Activated CD8-positive, alpha-beta memory T cell treated with anti-CD3 and anti-CD28 coated beads for 1 hour (primary cell): ENCODE measurements around the gene ERCC6.

Source experiments
- DNase-seq, 2 donors: peaks; one replicate each; pipeline ENCODE4 v3.0.0-alpha.2; 2020; ENCODE audit warnings: low read depth in 1 of 2; ENCODE audit errors: extremely low read depth in 1 of 2

The ERCC6 gene

GRCh38 chr10:49549640-49550346, 10.9 kb upstream of the ERCC6 start:
- DNase-seq, result no peak

DNA sequence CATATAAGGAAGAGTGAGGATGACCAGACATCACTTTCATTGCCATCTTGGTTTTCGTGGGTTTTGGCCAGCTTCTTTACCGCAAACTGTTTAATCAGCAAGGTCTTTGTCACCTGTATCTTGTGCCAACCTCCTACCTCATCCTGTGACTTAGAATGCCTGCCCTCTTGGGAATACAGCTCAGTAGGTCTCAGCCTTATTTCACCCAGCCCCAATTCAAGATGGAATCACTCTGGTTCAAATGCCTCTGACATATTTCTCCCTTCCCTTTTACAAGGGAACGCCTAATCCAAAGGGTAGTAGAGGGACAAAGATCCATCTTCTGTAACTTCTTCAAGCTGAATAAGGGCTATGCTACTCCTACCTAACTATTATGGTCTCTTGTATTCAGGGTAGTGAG, 4.7 kb upstream of the ERCC6 start:
- no peak for DNase-seq

DNA sequence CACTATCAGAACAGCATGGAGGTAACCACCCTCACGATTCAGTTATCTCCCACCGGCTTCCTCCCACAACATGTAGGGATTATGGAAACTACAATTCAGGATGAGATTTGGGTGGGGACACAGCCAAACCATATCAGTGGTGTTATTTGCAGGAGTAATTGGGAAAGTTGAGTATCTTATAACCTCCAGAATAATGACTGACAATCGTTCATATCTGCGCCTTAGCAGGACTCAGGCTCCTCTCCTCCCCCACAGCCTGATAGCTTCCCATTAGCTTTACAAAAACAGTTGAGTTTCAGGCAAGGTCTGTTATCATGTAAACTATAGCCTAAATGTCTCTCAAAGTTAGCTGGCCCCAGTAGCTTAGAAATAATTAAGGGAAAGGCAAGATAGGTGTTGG, 3.4 kb upstream of the ERCC6 start:
- no peak for DNase-seq

GRCh38 chr10:49541762-49542161, 2.8 kb upstream of the ERCC6 start:
- no peak for DNase-seq

- no peak for DNase-seq
Observed at GRCh38 chr10:49540056-49540797, 1.3 kb upstream of the ERCC6 start.

DNA sequence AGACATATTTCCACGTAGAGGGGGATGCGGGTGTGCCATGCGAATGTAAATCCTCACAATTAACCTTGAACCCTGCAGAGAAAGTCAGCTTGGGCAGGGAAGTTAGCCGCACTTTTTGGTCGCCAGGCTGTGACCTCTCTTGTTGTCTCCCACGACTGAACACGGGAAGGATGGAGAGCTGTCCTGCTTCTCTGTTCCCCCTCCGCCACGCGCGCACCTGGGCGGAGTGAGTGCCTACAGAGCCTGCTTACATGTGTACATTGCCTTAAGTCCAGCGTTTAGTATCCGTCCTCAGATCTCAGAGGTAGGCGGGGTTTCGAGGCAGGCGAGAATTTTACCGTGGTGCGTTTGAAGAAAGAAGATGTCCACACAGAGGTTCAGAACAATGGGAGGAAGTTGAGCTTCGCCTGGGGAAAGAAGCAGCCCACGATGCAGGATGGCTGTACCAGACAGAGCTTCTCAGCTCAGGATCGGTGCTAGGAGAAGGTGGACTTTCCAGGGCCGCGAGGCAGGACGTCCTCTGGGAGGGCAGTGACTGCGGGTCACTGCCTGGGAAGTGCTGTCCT, 482 bp upstream of the ERCC6 start:
- no peak for DNase-seq

DNA sequence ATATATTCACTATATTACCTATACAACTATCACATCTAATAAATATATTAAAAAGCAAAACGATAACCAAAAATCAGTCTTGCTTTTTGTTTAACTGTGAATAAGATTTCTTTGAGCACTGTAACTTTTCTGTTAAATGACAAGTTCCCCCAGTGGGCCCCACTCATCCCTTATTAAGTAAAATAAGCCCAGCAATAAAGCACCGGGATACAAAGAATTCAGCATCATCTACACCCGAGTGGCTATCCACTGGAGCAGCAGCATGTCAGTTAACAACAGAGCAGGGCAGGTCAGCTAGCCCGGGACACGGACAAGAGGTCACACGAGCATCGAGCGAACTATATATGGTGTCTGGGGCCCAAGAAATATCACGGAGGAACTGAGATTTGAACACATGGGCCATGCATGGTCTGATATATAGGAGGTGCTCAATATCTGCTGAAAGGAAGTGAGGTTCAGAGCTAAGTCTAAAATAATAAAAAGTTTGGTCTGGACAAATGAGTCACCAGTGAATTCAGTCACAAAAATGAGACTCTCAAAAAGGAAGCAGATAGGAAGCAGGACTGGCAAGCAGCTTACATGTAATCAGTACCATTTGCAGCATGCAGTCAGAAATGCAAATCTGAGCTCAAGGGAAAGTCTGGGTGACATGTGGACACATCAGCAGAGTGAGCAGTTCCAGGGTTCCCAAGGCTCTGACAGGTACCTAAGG, 4.1 kb downstream of the ERCC6 start:
- no peak for DNase-seq

GRCh38 chr10:49532461-49532860, 6.5 kb downstream of the ERCC6 start:
- DNase-seq, result no peak

- no peak for DNase-seq
Observed at GRCh38 chr10:49528977-49529506, 9.9 kb downstream of the ERCC6 start.

DNA sequence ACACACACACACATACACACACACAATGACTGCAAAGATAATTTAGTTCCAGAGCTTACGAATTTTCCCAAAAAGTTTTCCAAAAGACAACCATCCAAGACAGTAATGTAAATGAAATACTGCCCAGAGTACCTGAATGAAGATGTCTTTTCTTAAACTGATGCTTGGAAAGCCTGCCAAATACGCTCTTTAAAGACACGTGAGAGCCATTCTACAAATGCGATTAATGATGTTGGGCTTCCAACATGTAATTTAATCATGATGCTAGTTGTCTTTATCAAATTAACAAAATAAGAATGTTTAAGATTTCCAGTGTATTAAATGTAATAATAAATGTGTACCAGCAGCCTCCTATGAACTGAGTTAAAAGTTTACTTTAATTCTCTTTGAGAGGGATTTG, 11.1 kb downstream of the ERCC6 start:
- no peak for DNase-seq

- DNase-seq, result no peak
Observed at GRCh38 chr10:49527061-49527460, 11.9 kb downstream of the ERCC6 start.

GRCh38 chr10:49526619-49527018, 12.3 kb downstream of the ERCC6 start:
- no peak for DNase-seq

- no peak for DNase-seq
Observed at GRCh38 chr10:49524496-49524895, 14.4 kb downstream of the ERCC6 start.

- no peak for DNase-seq
Observed at GRCh38 chr10:49523301-49523700, 15.6 kb downstream of the ERCC6 start.

GRCh38 chr10:49521062-49521461, 17.9 kb downstream of the ERCC6 start:
- DNase-seq, result no peak

DNA sequence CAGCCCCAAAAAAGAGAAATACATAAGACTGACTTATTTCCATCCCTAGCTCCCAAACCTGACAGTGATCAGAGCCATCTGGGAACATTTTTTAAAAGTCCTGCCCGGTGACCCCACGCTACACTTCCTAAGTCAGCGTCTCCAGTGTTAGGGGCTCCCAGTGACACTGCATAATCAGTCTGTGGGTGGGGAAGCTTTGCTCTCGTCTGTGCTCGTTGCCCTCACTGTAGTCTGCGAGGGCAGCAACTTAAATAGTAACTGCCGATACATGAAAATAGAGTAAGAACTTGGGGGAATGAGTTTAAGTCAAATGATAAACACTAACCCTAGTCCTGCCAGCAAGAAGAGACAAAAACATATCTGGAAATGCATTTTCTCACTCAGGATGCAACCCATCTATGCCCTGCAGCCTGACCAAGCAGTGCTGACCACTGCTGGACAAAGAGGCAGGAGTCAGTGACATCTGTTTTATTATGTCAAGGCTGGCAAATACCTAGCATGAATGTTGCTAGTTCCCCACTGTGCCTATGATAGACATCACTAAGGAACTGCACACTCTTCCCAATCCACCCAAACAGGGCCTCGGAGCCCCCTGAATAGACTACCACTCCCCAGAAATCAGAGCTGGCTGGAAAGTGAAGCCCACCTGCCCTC, 18.7 kb downstream of the ERCC6 start:
- no peak for DNase-seq

GRCh38 chr10:49519717-49520116, 19.2 kb downstream of the ERCC6 start:
- no peak for DNase-seq

GRCh38 chr10:49518982-49519578, 19.8 kb downstream of the ERCC6 start:
- DNase-seq, result no peak

- no peak for DNase-seq
Observed at GRCh38 chr10:49518566-49518965, 20.4 kb downstream of the ERCC6 start.

DNA sequence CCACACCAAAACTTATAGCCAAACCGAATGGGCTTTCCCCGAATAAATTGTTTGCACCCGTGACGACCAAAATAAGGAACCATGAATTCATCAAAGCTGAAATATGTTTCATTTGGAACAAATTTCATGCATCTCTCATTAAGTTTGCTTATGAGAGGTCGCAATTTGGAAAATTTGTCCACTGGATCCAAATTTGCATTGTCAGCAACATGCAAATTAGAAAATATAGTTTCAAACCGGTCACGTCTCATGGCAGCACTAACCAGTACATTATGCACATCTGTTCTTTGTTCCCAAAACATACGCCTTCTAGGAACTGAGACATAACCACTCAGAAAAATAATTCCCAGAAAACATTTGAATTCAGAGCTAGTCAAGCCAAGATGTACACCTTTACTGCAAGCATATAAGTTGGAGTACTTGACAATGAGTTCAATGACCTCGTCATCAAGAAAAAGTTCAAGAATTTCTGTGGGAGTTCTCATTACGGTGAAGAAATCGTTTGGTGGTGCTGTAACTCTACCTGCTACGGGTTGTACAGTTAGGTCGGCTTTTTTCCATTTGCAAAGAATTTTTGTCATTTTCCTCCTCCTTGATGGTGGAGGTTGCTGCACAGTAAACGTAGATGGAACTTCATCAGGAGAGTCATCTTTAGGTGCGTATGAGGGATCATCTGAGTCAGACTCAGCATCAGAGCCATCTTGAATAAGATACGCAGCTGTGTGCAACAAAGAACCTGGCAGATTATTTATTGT, 22.5 kb downstream of the ERCC6 start:
- DNase-seq, result no peak
